Epithelial cell of esophagus (primary cell): ENCODE measurements around the gene CHTF8.

Experiments
- DNase-seq: peaks from one replicate; pipeline ENCODE4 v3.0.0; 2010; ENCODE audit warnings: low read depth
- H3K4me3 ChIP-seq: 2 replicates; pipeline ENCODE4 v1.5.1; 2011; ENCODE audit warnings: mild to moderate bottlenecking, low read length, control low read depth
- CTCF ChIP-seq: IDR thresholded peaks from 2 replicates; pipeline ENCODE4 v1.5.1; 2011; ENCODE audit warnings: low read depth, mild to moderate bottlenecking, low read length, control low read depth, inconsistent platforms; ENCODE audit not compliant: insufficient read depth; ENCODE audit errors: missing control alignments

CHTF8 gene

GRCh38 chr16:69115837-69116236 lies 16.6 kb downstream of the CHTF8 start:
- no peak for TF ChIP-seq CTCF
- H3K4me3 ChIP-seq = no peak overlapping the region
- DNase-seq = no peak

GRCh38 chr16:69115361-69115760 lies 17.0 kb downstream of the CHTF8 start:
- DNase-seq = no peak
- no peak overlapping the region for H3K4me3 ChIP-seq
- no peak for TF ChIP-seq CTCF

GRCh38 chr16:69114976-69115355 lies 17.4 kb downstream of the CHTF8 start:
- DNase-seq = no peak
- no peak overlapping the region for H3K4me3 ChIP-seq
- no peak for TF ChIP-seq CTCF

GRCh38 chr16:69114346-69114975 lies 17.9 kb downstream of the CHTF8 start:
- no peak for DNase-seq
- no peak for TF ChIP-seq CTCF
- H3K4me3 ChIP-seq = no peak overlapping the region

GRCh38 chr16:69113216-69113615 lies 19.2 kb downstream of the CHTF8 start:
- DNase-seq = no peak
- TF ChIP-seq CTCF = no peak

GRCh38 chr16:69112285-69113129 lies 19.9 kb downstream of the CHTF8 start:
- TF ChIP-seq CTCF = peak; percentile 77
- peak; percentile 52 for DNase-seq
- H3K4me3 ChIP-seq = no peak overlapping the region

More at GRCh38 chr16:69113216-69113615, 19.2 kb downstream of the CHTF8 start:
- H3K4me3 ChIP-seq = no peak overlapping the region
